ENCODE results near the gene ETV2.

ETV2 gene

GRCh38 chr19:35665604-35666003, 24.1 kb downstream of the ETV2 start:
- H3K4me3 ChIP-seq (ENCODE audit: control insufficient read depth, low read depth, low read length): no peak overlapping the region
- no peak for TF ChIP-seq CTCF (IDR thresholded peaks at IDR 0.05; ENCODE audit: control insufficient read depth, insufficient read depth, low read depth, low read length, missing control alignments)
- DNase-seq (ENCODE audit: low read depth): no peak

GRCh38 chr19:35666251-35666913, 24.8 kb downstream of the ETV2 start, which contains the start of gene UPK1A:
Gene UPK1A (plus strand): TSS chr19:35666517. CDS start chr19:35666813, 296 bp downstream.
- TF ChIP-seq CTCF (IDR thresholded peaks at IDR 0.05; ENCODE audit: control insufficient read depth, insufficient read depth, low read depth, low read length, missing control alignments): no peak
- H3K4me3 ChIP-seq (ENCODE audit: control insufficient read depth, low read depth, low read length): no peak within 1 kb of the TSS
- no peak for DNase-seq (ENCODE audit: low read depth)

- TF ChIP-seq CTCF (IDR thresholded peaks at IDR 0.05; ENCODE audit: control insufficient read depth, insufficient read depth, low read depth, low read length, missing control alignments): no peak
- H3K4me3 ChIP-seq (ENCODE audit: control insufficient read depth, low read depth, low read length): no peak overlapping the region
- DNase-seq (ENCODE audit: low read depth): no peak
Observed at GRCh38 chr19:35669566-35669965, 28.0 kb downstream of the ETV2 start.

- no peak for DNase-seq (ENCODE audit: low read depth)
- H3K4me3 ChIP-seq (ENCODE audit: control insufficient read depth, low read depth, low read length): no peak overlapping the region
- no peak for TF ChIP-seq CTCF (IDR thresholded peaks at IDR 0.05; ENCODE audit: control insufficient read depth, insufficient read depth, low read depth, low read length, missing control alignments)
Observed at GRCh38 chr19:35669974-35670373, 28.4 kb downstream of the ETV2 start.

GRCh38 chr19:35670686-35671085, 29.1 kb downstream of the ETV2 start:
- no peak for TF ChIP-seq CTCF (IDR thresholded peaks at IDR 0.05; ENCODE audit: control insufficient read depth, insufficient read depth, low read depth, low read length, missing control alignments)
- H3K4me3 ChIP-seq (ENCODE audit: control insufficient read depth, low read depth, low read length): no peak overlapping the region
- no peak for DNase-seq (ENCODE audit: low read depth)

GRCh38 chr19:35671818-35672217, 30.3 kb downstream of the ETV2 start:
- DNase-seq (ENCODE audit: low read depth): no peak
- no peak overlapping the region for H3K4me3 ChIP-seq (ENCODE audit: control insufficient read depth, low read depth, low read length)
- no peak for TF ChIP-seq CTCF (IDR thresholded peaks at IDR 0.05; ENCODE audit: control insufficient read depth, insufficient read depth, low read depth, low read length, missing control alignments)

Measured in AG09309 (cell line).